Measurements from ENCODE around the gene HDAC4.

The HDAC4 gene

GRCh38 chr2:239012936-239013677 is 387.7 kb downstream of the HDAC4 start:
- DNase-seq = no peak

DNA sequence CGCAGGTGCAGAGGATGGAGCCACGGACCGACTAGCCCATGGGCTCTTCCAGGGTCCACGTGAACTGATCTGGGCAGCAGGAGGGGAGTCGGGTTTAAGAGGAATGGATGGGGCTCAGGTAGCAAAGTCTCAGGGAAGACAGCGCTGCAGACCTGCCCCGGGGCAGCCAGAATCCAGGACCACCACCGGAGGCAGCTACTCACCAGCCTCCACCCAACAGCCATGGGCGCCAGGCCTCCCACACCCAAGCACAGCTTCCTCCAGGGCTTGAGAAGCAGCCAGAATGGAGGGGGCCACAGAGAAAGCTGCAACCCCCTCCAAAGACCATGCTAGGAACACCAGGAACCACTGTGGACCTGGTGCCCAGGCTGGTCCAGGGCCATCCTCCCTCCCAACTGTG is 388.6 kb downstream of the HDAC4 start:
- no peak for DNase-seq

- DNase-seq = no peak
Observed at GRCh38 chr2:239009589-239009961, 391.2 kb downstream of the HDAC4 start.

GRCh38 chr2:239008677-239009588 is 391.9 kb downstream of the HDAC4 start:
- no peak for DNase-seq

GRCh38 chr2:239008004-239008403 is 392.8 kb downstream of the HDAC4 start:
- no peak for DNase-seq

DNA sequence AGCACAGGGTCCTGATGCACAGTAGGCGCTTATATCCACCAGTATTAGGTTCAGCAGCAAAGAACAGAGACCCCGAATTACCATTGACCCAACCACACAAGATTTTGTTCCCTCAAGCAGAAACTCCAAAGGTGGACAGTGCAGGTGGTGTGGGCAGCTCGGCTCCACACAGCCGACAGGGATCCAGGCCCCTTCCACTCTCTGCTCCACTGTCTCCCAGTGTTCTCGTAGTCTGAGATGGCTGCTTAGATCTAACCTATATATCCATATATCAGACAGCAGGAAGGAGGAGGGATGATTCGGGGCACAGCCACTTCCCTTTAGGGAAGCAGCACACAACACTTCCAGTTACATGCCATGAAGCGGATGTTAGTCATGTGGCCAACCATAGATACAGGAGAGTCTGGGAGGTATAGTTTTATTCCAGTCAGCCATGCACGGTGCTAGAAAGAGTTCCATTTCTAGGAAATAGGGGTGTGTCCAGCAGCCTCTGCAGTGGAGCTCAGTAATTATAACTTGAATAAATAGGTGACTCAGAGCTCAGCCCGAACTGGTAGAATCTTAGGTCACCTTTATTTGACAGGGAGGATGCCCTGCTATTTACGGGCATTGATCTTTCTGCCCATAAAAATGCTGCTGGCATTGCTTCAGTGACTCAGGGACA is 394.1 kb downstream of the HDAC4 start:
- DNase-seq = no peak

DNA sequence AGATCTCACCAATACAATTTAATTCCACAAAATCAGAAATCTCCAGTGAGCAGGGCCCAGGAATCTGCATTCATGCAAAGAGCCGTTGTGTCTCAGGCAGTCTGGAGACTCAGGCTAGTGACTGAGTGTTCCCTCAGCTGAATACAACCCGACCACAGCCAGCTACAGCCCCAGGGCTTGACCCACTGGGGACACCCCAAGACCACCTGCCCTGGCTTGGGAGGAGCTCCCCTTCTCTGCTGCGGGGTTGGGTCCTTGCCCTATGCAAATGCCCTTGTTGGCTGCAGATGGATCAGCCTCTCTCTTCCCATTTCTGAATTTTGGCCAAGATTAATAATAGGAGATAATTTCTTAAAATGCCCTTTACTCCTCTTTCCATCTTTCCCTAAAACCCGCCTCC is 395.2 kb downstream of the HDAC4 start:
- DNase-seq = no peak

GRCh38 chr2:239004274-239005015 is 396.4 kb downstream of the HDAC4 start:
- DNase-seq = no peak

DNA sequence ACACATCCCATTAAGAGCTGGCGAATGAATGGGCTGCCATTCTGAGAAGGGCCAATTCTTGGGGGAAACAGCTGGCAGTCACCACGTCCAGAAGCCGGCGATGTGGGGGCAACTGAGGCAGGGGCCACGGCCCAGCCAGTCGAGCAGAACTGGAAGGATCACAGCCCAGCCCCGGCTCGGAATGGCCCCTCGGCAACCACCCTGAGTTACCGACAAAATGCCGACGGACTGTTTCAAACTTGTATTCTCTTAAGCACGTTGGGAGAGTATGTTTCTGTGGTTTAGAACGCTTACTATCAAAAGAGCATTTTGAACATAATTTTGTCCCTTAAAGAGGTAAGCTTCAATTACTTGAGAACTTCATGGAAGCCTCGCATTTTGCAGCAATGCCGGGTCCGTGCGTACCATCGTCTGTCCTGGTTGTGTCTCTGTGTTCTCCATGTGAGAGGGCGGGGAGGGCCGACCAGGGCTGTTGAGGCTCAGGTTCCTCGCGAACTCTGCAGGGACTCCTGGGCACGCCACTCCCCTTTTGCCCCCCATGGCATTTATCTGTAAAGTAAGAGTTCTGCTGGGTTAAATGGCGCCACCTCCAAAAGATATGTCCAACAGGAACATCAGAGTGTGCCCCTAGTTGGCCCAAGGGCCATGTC is 397.1 kb downstream of the HDAC4 start:
- no peak for DNase-seq

DNA sequence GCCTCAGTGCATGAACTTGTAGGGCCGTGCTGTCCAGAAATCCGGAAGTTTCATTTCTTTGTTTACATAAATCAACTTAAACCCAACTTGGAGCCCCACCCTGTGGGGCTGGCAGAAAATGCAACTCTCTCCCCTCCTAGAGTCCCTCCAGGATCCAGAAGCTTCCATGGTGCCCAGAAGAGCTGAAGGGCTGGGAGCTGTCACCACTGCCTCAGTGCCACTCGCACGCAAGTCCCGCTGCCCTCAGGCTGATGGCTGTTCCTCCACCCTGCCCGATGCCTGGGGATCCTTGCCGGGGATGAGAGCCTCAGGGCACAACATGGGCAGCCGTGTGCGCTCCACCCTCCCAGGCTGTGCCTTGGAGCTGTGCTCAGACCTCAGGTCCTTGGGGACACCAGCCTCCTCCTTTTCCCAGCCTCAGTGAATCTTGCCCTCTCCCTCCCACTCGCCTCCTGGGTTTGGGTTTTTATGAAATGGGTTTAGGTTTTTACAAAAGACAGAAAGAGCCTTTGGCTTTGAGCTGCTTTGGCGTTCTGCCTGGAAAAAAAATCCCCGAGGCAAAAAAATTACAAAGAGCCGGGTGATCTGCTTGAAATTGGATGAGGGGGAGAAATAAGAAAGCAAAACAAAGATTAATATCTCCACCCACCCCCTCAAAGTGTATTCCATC is 397.7 kb downstream of the HDAC4 start:
- DNase-seq = no peak

DNA sequence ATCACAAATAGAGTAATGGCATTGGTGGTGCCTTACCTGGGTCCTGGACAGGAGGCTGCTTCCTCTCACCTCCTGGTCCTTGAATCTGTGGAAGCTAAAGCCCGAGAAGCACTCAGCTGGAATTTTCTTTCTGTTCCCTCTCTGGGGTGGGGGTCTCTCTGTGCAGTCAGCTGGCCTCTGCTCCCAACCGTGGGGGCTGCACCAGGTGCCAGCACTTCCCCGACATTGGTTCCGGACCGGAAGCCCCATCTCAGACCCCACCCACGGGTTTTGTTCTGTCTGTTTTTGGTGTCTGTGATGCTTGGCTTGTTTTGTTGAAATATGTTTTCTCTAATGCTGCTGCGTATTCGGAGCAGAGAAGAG is 398.2 kb downstream of the HDAC4 start:
- DNase-seq = no peak

- DNase-seq = no peak
Observed at GRCh38 chr2:239001794-239002193, 399.0 kb downstream of the HDAC4 start.

- DNase-seq = no peak
Observed at GRCh38 chr2:239000500-239001073, 400.2 kb downstream of the HDAC4 start.

DNA sequence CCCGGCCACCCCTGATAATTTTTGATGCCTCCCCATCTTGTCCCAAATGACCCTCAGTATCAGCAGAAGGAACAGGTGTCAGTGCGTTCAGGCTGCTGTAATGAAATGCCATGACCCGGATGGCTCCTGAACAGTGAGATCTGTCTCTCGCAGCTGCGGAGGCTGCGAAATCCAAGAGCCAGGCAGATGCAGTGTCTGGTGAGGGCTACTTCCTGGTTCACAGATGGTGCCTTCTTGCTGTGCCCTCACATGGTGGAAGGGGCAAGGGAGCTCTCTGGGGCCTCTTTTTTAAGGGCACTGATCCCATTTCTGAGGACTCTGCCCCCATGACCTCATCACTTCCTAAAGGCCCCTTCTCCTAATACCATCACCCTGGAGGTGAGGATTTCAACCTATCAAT is 400.7 kb downstream of the HDAC4 start:
- no peak for DNase-seq

DNA sequence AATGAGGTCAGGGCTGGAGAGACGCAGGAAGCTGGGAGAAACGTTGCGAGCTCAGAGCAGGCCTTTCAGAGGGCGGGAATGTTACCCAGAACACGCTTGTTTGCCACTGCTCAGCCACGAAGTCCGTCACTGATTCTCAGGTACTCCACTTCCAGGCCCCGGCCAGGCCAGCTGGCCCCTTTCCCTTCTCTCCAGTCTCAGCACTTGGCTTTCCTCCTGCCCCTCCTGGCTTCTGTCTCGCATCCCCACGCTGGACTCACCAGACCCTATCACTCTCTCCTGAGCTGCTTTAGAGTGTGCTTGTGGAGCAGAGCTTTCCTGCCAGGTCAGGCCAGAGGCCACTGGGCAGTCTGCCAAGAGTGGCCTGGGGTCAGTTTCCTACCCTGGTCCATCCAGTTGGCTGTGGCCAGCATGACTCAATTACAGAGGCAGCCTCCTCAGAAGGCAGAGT is 401.5 kb downstream of the HDAC4 start:
- no peak for DNase-seq

DNA sequence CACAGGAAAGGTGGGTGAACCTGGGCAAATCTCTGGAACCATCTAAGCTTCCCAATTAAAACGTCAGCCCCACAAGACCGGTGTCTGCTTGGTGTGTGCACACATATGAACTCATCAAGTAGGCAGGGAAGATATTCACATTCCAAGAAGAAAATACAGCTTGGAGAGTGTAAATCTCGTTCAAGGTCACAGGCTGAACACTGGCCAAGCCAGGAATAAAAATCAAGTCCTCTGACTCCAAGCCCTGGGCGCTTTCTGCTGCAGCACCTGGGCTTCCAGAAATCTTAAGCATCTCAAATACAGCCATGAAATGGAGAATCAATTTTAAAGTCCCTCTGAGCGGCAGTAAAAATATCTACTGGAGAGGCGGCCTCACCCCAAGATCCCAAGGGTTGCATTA is 402.0 kb downstream of the HDAC4 start:
- no peak for DNase-seq
